Activated CD8-positive, alpha-beta T cell treated with anti-CD3 and anti-CD28 coated beads for 36 hours (primary cell): Measurements from ENCODE around the gene MEGF11. TPM values are rescaled to one million over a fixed set of nuclear protein-coding genes. Genes with fewer than 3 reads are reported as not detected.

Experiments
- ATAC-seq: fragments of 200-7000 bp; cut with Tn5 transposase; one replicate; pipeline ENCODE4 v1.10.0; 2021; ENCODE audit warnings: mild to moderate bottlenecking, moderate library complexity
- CTCF ChIA-PET: fragments of 350-600 bp; sonication (Branson Sonifier 250); formaldehyde crosslinking; loops from one replicate; lab custom pipeline; 2021; ENCODE audit warnings: antibody characterized with exemption; lab: Charles Lee
- POLR2A ChIA-PET: fragments of 350-600 bp; sonication (Branson Sonifier 250); formaldehyde crosslinking; loops from one replicate; lab custom pipeline; 2021; ENCODE audit warnings: antibody characterized with exemption; lab: Charles Lee
- DNase-seq: peaks from one replicate; pipeline ENCODE4 v3.0.0-alpha.2; 2020
- H3K27ac Mint-ChIP-seq: one replicate; pipeline ENCODE4 v1.8.0; 2021; ENCODE audit warnings: mild to moderate bottlenecking, mixed read lengths
- H3K27me3 Mint-ChIP-seq: one replicate; pipeline ENCODE4 v1.8.0; 2021; ENCODE audit warnings: mixed read lengths
- H3K36me3 Mint-ChIP-seq: one replicate; pipeline ENCODE4 v1.8.0; 2021; ENCODE audit warnings: low read depth, mixed read lengths
- H3K4me1 Mint-ChIP-seq: one replicate; pipeline ENCODE4 v1.8.0; 2021; ENCODE audit warnings: low read depth, mixed read lengths
- H3K4me3 Mint-ChIP-seq: one replicate; pipeline ENCODE4 v1.8.0; 2021; ENCODE audit warnings: mild to moderate bottlenecking, moderate library complexity, mixed read lengths
- H3K9me3 Mint-ChIP-seq: one replicate; pipeline ENCODE4 v1.8.0; 2021; ENCODE audit warnings: mixed read lengths
- intact Hi-C: fragments of 100-400 bp; cut with micrococcal nuclease; formaldehyde crosslinking; loops from one replicate; pipeline ENCODE4 v1.10.0; 2022
- total RNA-seq, 2 experiments: library from RNA; stranded (reverse); gene quantifications; one replicate each; pipeline ENCODE4 v1.2.3, GENCODE V29; 2021
- TF ChIP-seq, protein P1 (sequence below): fragments of 200-600 bp; IDR thresholded peaks from one replicate; pipeline ENCODE4 v1.8.0; 2022; ENCODE audit warnings: antibody characterized with exemption, mild to moderate bottlenecking

Gene MEGF11
- total RNA-seq, 2 experiments from 2014 or later: not detected

DNA sequence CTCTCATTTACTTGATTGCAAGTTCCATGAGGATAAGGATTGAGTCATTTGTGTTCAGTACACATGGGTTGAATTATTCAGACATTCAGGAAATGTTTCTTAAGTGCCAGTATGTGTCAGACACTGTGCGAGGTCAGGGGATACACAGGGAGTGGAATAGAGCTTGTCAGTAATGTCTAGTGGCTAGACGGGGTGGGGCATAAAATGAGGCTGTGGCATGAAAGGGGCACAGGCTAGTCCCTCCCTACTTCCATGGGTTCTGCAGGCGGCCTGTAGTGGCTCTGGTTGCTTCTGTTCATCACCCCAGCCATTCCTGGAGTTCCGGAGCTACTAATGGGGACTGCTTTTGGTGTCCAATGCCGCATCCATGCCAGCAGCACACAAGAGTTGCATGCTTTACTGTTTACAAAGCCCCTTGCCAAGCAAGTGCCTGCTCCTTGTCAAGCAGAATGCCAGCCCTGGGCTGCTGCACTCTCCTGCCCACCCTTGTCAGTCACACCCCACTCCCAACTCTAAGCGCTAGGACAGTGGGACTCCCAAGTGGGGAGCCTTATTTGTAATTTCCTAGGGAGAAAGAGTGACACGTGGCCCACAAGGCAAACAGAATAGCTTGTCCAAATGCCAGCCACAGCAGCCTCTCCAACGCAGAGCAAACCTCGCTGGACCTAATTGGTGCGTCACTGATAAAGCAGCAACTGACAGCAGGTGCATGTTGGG, 313.5 kb downstream of the MEGF11 start:
- Mint-ChIP-seq H3K27me3 (peaks cover 2% of the 10 kb centered on the region), H3K27ac (no peak overlapping the region), H3K4me1 (peaks cover 4% of the 10 kb centered on the region), H3K36me3 (no peaks in the 10 kb centered on the region), H3K4me3 (no peak overlapping the region), H3K9me3 (no peaks in the 10 kb centered on the region)
- ChIA-PET POLR2A (no interaction called here), CTCF (no interaction called here)
- DNase-seq: no peak
- intact Hi-C loops: no loop called here
- no peak for ATAC-seq
- TF ChIP-seq, protein P1, sequence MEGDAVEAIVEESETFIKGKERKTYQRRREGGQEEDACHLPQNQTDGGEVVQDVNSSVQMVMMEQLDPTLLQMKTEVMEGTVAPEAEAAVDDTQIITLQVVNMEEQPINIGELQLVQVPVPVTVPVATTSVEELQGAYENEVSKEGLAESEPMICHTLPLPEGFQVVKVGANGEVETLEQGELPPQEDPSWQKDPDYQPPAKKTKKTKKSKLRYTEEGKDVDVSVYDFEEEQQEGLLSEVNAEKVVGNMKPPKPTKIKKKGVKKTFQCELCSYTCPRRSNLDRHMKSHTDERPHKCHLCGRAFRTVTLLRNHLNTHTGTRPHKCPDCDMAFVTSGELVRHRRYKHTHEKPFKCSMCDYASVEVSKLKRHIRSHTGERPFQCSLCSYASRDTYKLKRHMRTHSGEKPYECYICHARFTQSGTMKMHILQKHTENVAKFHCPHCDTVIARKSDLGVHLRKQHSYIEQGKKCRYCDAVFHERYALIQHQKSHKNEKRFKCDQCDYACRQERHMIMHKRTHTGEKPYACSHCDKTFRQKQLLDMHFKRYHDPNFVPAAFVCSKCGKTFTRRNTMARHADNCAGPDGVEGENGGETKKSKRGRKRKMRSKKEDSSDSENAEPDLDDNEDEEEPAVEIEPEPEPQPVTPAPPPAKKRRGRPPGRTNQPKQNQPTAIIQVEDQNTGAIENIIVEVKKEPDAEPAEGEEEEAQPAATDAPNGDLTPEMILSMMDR: no peak

DNA sequence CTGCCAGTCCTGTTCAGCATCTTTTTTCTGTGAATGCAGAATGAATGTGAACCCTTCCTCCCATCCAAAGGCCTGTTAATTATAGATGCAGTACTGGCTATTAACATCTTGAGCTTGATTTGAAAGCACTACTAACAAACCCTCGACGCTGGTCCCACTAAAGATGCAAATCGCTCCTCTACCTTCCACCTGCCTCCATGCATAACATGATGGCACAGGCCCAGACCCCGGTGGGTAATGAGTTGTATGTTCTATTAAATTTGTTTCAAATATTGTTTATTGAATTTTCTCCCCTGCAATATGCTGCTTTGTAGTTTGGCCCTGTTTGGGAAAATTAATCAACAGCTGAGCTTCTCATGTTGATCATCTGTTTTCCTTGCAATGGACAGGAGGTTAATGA, 314.9 kb downstream of the MEGF11 start:
- peaks cover 4% of the 10 kb centered on the region for H3K4me1 Mint-ChIP-seq
- no peak overlapping the region for H3K27ac Mint-ChIP-seq
- TF ChIP-seq, protein P1: no peak
- ATAC-seq: no peak
- intact Hi-C loops: no loop called here
- H3K27me3 Mint-ChIP-seq: peaks cover 2% of the 10 kb centered on the region
- no peaks in the 10 kb centered on the region for H3K9me3 Mint-ChIP-seq
- no peak for DNase-seq
- H3K4me3 Mint-ChIP-seq: no peak overlapping the region
- POLR2A ChIA-PET: no interaction called here
- CTCF ChIA-PET: interaction anchor here (1.0 kb wide), 1 partner anchor 39 kb away, joined by 3 read pairs; no protein-coding TSS in a partner anchor
- H3K36me3 Mint-ChIP-seq: no peaks in the 10 kb centered on the region

DNA sequence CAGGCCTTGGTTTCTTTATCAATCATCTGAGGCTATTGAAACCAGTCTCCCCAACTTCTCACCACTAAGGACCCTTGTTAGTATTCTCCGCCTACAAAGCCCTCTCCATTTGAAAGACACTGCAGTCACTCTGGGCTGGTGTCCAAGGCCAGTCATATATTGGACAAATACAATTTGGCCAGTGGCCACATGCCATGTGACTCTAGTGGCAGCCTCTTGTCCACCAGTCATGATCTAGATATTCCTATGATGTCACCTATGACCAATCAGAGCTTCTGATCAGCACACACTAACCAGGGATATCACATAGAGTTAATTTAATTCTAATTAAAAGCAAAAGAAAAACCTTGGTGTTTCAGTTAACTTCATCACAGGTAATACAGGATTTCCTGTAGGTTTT, 316.1 kb downstream of the MEGF11 start:
- POLR2A ChIA-PET: no interaction called here
- no peaks in the 10 kb centered on the region for H3K27me3 Mint-ChIP-seq
- ATAC-seq: no peak

DNA sequence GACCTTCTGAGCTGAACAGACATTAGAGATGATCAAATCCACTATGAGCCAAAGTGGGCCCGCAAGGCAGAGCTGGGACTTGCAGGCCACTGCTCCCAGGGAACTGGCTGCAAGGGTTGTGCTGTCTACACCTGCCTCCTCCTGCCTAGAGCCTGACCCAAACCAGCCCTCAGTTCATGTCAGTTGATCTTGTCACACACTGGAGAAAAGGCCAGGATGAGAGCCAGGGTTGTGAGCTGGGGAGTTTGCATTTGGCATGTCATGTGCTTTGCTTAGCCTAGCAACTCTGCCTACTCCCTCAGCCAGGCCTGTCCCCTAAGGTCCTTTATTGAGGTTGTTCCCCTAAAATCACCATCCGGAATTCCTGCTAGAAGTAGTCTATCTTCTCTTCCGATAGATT, 316.5 kb downstream of the MEGF11 start:
- intact Hi-C loops: no loop called here
- H3K4me3 Mint-ChIP-seq: no peak overlapping the region
- no peaks in the 10 kb centered on the region for H3K9me3 Mint-ChIP-seq
- POLR2A ChIA-PET: no interaction called here
- no peaks in the 10 kb centered on the region for H3K27me3 Mint-ChIP-seq
- H3K27ac Mint-ChIP-seq: no peak overlapping the region
- no peak for ATAC-seq
- CTCF ChIA-PET: interaction anchor here (0.8 kb wide), 1 partner anchor 15 kb away, joined by 3 read pairs; no protein-coding TSS in a partner anchor
- H3K36me3 Mint-ChIP-seq: no peaks in the 10 kb centered on the region
- TF ChIP-seq, protein P1: no peak
- no peak for DNase-seq
- no peaks in the 10 kb centered on the region for H3K4me1 Mint-ChIP-seq

More for the DNA sequence above, 316.1 kb downstream of the MEGF11 start:
- no peak for DNase-seq
- H3K9me3 Mint-ChIP-seq: no peaks in the 10 kb centered on the region
- intact Hi-C loops: no loop called here
- H3K4me1 Mint-ChIP-seq: peaks cover 3% of the 10 kb centered on the region
- no peaks in the 10 kb centered on the region for H3K36me3 Mint-ChIP-seq
- no peak overlapping the region for H3K27ac Mint-ChIP-seq
- no peak overlapping the region for H3K4me3 Mint-ChIP-seq
- TF ChIP-seq, protein P1: no peak
- CTCF ChIA-PET: interaction anchor here (0.8 kb wide), 1 partner anchor 16 kb away, joined by 3 read pairs; no protein-coding TSS in a partner anchor

DNA sequence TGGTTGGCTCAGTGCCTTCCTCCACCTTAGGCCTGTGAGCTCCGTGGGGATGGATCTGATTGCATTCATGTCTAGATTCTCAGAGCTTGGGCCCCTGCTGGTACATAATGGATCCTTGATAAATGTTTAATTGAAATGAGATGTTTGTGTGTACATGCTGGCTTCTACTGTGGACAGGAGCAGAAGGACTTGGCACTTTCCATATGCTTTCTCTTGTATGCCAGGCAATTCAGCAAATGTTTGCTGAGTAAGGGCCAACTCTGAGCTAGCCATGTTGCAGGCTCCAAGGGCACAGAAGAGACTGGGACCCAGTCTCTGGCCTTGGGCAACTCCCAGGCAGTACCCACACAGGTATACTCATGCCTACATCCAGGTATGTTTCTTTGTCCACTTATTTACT, 317.3 kb downstream of the MEGF11 start:
- H3K36me3 Mint-ChIP-seq: no peaks in the 10 kb centered on the region
- no peaks in the 10 kb centered on the region for H3K4me1 Mint-ChIP-seq
- POLR2A ChIA-PET: no interaction called here
- H3K4me3 Mint-ChIP-seq: no peak overlapping the region
- no peak overlapping the region for H3K27ac Mint-ChIP-seq
- intact Hi-C loops: no loop called here
- ATAC-seq (no peak), DNase-seq (no peak)
- H3K9me3 Mint-ChIP-seq: no peaks in the 10 kb centered on the region
- TF ChIP-seq, protein P1: no peak
- CTCF ChIA-PET: no interaction called here
- no peaks in the 10 kb centered on the region for H3K27me3 Mint-ChIP-seq
